ENCODE results near the gene WDR35.

WDR35 gene

DNA sequence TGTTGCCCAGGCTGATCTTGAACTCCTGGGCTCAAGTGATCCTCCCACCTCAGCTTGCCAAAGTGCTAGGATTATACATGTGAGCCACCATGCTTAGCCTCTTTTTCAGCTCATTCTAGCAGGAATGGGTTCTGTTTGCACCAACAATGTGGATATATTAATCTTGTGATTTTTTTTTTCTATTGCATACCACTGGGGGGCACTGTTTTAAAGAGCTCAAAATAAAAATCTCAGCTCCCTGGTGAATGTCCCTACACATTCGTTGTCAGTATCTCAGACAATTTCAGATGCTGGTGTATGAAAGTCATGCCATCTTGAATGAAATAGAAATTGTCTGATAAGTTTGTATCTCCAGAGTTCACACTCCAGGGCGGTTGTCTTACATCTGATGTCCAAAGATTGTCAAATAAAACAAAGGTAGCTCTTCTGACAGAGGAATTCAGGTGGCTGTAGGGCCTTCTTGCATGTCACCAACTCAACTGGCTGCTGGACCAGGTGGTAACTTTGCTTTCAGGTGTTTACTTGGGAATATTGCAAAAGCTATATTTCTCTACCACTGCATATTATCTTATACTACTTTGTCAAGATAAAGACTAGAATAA, 25.7 kb upstream of the WDR35 start:
- Mint-ChIP-seq H3K27me3 (peaks cover 30% of the 10 kb centered on the region), H3K9me3 (no peaks in the 10 kb centered on the region), H3K36me3 (peaks cover 3% of the 10 kb centered on the region), H3K4me1 (peaks cover 5% of the 10 kb centered on the region), H3K27ac (no peak overlapping the region), H3K4me3 (no peak overlapping the region)

DNA sequence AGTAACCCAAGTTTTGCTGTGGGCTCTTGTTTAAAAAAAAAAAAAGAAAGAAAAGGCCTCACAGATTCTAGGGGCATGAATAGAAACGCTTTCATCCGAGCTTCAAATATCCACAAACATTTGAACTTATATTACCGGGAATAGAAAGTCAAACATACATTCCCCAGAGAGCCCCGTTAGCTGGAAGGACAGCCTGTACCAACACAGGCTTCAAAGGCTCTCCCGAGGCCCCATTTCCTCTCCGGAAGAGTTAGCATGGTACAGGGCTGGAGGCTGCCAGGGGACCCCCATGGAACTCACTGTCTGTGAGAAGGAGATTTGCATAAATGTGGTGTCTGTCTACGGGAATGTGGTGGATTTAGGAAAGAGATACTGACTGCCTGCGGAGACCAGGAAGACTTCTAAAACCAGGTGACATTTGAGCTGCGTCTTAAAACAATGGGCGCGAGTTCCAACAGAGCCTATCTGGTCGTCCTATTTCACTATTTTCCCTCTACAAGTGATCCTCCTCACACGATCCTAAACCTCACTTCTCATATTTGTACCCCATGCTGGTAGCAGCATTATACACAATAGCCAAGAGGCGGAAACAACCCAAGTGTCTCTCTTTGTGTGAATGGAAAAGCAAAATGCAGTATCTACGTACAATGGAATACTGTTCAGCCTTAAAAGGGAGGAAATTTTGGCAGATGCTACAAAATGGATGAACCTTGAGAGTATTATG, 23.4 kb upstream of the WDR35 start:
- Mint-ChIP-seq H3K9me3 (no peaks in the 10 kb centered on the region), H3K36me3 (peaks cover 2% of the 10 kb centered on the region), H3K4me3 (peak overlapping the region; percentile 75), H3K27ac (no peak overlapping the region), H3K4me1 (peaks cover 5% of the 10 kb centered on the region), H3K27me3 (peaks cover 35% of the 10 kb centered on the region)

DNA sequence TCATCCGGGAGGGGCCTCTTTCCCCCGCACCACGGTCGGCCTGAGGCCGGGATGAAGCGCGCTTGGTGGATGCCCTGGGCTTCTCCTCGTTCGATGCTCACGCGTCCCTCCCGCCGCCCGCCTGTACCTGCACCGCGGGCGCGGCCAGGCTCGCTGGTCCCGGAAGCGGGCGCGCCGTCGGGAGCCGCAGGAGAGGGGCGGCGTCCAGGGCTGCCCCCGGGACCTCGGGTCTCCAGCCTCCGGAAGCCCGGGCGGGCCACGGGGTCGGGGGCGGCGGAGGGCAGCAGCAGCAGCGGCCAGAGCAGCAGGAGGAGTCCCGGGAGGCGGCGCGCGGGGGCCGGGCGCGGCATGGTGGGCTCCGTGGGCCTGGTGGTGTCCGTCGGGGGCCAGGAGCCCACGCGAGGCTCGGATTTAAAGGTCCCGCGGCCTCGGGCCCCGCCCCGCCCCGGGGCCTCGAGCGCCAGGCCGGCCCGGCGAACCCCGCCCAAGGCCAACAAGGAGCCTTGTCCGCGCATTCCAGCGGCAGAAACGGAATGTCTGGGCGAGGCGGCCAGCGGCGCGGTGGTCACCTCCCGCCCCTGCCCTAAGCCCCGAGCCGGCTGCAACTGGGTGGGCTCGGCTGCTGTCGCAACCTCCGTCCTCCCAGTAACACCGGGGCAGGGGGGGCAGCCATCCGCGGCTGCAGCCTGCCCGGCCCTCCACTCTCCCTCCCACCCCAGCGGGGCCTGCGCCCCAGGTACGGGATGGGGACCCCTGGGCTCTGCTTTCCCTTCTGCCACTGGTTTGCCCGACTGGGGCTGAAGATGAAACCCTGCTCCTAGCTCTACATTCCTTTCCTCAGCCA, 22.6 kb upstream of the WDR35 start, which contains the start of gene MATN3:
MATN3 (minus strand) TSS at position 387 of the 844 bp plus-strand sequence; CDS start at position 350, 37 bp downstream.
- Mint-ChIP-seq H3K4me3 (peak within 1 kb of the TSS; percentile 75), H3K36me3 (peaks cover 2% of the 10 kb centered on the region), H3K4me1 (peaks cover 5% of the 10 kb centered on the region), H3K9me3 (no peaks in the 10 kb centered on the region), H3K27ac (no peak within 1 kb of the TSS), H3K27me3 (peaks cover 37% of the 10 kb centered on the region)

GRCh38 chr2:20012032-20012281, 22.1 kb upstream of the WDR35 start:
- Mint-ChIP-seq H3K27ac (no peak overlapping the region), H3K36me3 (peaks cover 2% of the 10 kb centered on the region), H3K27me3 (peaks cover 38% of the 10 kb centered on the region), H3K4me3 (peak overlapping the region; percentile 62), H3K9me3 (no peaks in the 10 kb centered on the region), H3K4me1 (peaks cover 5% of the 10 kb centered on the region)

- Mint-ChIP-seq H3K4me1 (peaks cover 5% of the 10 kb centered on the region), H3K27ac (no peak overlapping the region), H3K36me3 (peaks cover 2% of the 10 kb centered on the region), H3K9me3 (no peaks in the 10 kb centered on the region), H3K27me3 (peaks cover 38% of the 10 kb centered on the region), H3K4me3 (peak overlapping the region; percentile 62)
Observed at GRCh38 chr2:20011276-20012031, 21.5 kb upstream of the WDR35 start.

DNA sequence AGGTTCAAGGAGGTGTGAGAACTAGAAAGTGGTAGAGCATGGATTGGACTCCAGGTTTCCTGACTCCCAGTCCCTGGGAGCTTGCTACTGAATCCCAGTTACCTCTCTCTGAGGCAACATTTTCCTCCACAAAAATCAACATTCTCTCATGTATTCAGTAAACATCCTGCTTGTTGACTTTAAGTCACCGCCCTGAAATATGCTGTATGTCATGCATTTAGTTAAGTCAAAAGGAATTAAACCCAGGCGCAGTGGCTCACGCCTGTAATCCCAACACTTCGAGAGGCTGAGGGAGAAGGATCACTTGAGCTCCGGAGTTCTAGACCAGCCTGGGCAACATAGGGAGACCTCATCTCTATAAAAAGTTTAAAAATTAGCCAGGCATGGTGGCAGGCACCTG, 18.8 kb upstream of the WDR35 start:
- Mint-ChIP-seq H3K4me3 (no peak overlapping the region), H3K4me1 (peaks cover 5% of the 10 kb centered on the region), H3K27me3 (peaks cover 32% of the 10 kb centered on the region), H3K27ac (no peak overlapping the region), H3K9me3 (no peaks in the 10 kb centered on the region), H3K36me3 (no peaks in the 10 kb centered on the region)

GRCh38 chr2:20005891-20006470, 16.1 kb upstream of the WDR35 start:
- H3K27ac Mint-ChIP-seq: no peak overlapping the region
- H3K36me3 Mint-ChIP-seq: no peaks in the 10 kb centered on the region
- H3K27me3 Mint-ChIP-seq: peaks cover 14% of the 10 kb centered on the region
- H3K4me3 Mint-ChIP-seq: no peak overlapping the region
- no peaks in the 10 kb centered on the region for H3K4me1 Mint-ChIP-seq
- H3K9me3 Mint-ChIP-seq: no peaks in the 10 kb centered on the region

- Mint-ChIP-seq H3K27ac (no peak overlapping the region), H3K4me1 (no peaks in the 10 kb centered on the region), H3K36me3 (no peaks in the 10 kb centered on the region), H3K27me3 (peaks cover 9% of the 10 kb centered on the region), H3K4me3 (no peak overlapping the region), H3K9me3 (no peaks in the 10 kb centered on the region)
Observed at GRCh38 chr2:20005067-20005627, 15.2 kb upstream of the WDR35 start.

DNA sequence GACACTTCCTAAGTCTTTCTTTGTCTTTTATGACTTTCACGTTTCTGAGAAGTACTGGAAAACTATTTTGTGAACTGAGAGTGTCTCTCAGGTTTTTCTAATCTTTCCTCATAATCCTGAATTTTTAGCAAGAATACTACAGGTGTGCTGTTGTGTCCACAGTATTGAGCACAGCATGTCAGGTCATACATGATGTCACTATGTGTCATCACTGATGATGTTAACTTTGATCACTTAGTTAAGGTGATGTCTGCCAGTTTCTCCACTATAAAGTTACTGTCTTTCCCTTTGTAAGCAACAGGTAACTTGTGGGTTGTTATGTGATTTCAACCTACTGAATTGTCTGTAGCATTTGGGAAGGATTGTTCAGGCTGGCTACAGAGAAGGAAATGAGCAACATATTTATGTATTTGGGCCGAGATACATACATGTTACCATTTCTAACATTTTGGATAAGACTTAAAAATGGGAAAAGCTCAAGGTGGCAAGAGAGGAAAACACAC, 11.5 kb upstream of the WDR35 start:
- no peak overlapping the region for H3K4me3 Mint-ChIP-seq
- no peaks in the 10 kb centered on the region for H3K9me3 Mint-ChIP-seq
- H3K27me3 Mint-ChIP-seq: peaks cover 7% of the 10 kb centered on the region
- no peak overlapping the region for H3K27ac Mint-ChIP-seq
- no peaks in the 10 kb centered on the region for H3K36me3 Mint-ChIP-seq
- no peaks in the 10 kb centered on the region for H3K4me1 Mint-ChIP-seq

DNA sequence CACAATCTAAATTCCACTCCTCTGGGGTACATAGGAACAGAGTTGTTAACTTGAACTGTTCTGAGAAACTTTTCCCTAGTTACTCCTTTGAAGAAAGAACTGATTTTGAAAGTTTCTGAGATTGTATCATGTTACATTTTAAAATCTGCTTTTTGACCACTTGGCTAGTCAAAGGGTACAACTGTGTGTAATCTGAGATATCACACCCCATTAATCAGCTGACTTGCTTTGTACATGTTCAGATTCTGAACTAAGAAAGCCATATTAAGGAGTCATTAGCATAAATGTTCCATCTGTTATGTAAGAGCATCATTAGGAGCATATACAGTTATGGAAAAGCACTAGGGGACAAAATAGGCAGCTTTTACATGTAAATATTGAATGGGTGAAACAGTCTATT, 3.8 kb upstream of the WDR35 start:
- Mint-ChIP-seq H3K27ac (no peak overlapping the region), H3K27me3 (peaks cover 14% of the 10 kb centered on the region), H3K9me3 (no peaks in the 10 kb centered on the region), H3K4me1 (peaks cover 18% of the 10 kb centered on the region), H3K36me3 (no peaks in the 10 kb centered on the region), H3K4me3 (no peak overlapping the region)

DNA sequence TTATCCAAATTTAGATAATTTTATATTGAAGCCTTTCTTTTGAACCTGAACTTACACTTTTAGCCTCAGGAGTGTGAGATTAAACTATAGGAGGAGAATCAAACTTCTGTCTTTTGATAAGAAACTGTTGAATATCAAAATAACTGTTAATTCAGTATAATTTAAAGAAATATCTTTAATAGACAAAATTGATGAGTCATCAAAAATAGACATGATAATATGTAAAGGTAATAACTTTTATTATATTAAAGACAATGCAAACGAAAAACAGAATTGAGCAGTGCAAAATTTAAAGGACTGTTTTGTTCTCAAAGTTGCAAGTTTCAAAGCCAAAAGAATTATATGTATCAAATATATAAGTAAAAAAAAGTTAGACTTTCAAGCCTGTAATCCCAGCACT, 2.0 kb upstream of the WDR35 start:
- H3K4me1 Mint-ChIP-seq: peaks cover 24% of the 10 kb centered on the region
- no peak overlapping the region for H3K27ac Mint-ChIP-seq
- H3K27me3 Mint-ChIP-seq: peaks cover 14% of the 10 kb centered on the region
- H3K9me3 Mint-ChIP-seq: no peaks in the 10 kb centered on the region
- H3K36me3 Mint-ChIP-seq: peaks cover 2% of the 10 kb centered on the region
- H3K4me3 Mint-ChIP-seq: no peak overlapping the region

GRCh38 chr2:19990416-19990728, 467 bp upstream of the WDR35 start:
- H3K9me3 Mint-ChIP-seq: no peaks in the 10 kb centered on the region
- peak overlapping the region; percentile 51 for H3K27ac Mint-ChIP-seq
- H3K4me1 Mint-ChIP-seq: peaks cover 28% of the 10 kb centered on the region
- peaks cover 7% of the 10 kb centered on the region for H3K36me3 Mint-ChIP-seq
- H3K4me3 Mint-ChIP-seq: peak overlapping the region; percentile 96
- peaks cover 10% of the 10 kb centered on the region for H3K27me3 Mint-ChIP-seq

- H3K4me3 Mint-ChIP-seq: peak overlapping the region; percentile 96
- H3K27ac Mint-ChIP-seq: peak overlapping the region; percentile 81
- H3K36me3 Mint-ChIP-seq: peaks cover 9% of the 10 kb centered on the region
- H3K4me1 Mint-ChIP-seq: peaks cover 28% of the 10 kb centered on the region
- peaks cover 9% of the 10 kb centered on the region for H3K27me3 Mint-ChIP-seq
- H3K9me3 Mint-ChIP-seq: no peaks in the 10 kb centered on the region
Observed at GRCh38 chr2:19989342-19989666, 601 bp downstream of the WDR35 start.

DNA sequence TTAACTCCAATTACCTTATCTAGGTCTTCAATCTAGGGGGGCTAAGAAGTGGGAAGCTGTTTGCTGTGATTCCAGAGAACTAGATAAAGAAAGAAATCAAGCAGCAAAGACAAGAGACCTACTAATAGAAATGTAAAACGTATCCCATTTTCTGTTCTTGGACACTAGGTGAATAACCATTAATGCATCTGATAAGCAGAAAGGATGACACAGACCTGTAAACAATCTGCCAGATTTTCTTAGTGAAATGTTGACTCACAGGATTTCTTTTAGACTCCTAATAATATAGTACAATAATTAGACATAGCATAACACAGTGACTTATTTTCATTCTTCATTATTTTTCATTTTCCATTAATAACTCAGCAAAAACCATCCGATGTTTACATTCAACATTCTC, 1.3 kb downstream of the WDR35 start:
- H3K9me3 Mint-ChIP-seq: no peaks in the 10 kb centered on the region
- H3K4me3 Mint-ChIP-seq: peak overlapping the region; percentile 96
- H3K27ac Mint-ChIP-seq: no peak overlapping the region
- peaks cover 9% of the 10 kb centered on the region for H3K36me3 Mint-ChIP-seq
- H3K27me3 Mint-ChIP-seq: peaks cover 6% of the 10 kb centered on the region
- H3K4me1 Mint-ChIP-seq: peaks cover 28% of the 10 kb centered on the region

DNA sequence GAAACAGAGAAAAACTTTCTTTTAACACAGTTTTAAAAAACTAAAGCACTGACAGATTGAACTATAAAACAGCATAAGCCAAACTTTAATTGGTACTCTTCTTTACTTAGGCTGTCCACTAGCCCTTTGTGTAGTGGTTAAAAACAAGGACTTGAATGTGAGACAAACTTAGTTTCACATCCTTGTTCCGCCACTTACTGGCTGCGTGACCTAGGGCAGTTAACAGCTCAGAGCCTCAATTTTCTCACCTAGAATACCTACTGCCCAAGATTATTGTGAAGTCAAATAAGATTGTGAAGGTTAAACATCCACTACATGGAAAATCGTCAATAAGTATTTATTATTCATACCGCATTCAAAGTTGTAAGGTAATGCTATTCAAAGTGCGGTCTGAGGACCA, 2.0 kb downstream of the WDR35 start:
- Mint-ChIP-seq H3K27me3 (peaks cover 6% of the 10 kb centered on the region), H3K4me3 (no peak overlapping the region), H3K9me3 (no peaks in the 10 kb centered on the region), H3K27ac (no peak overlapping the region), H3K36me3 (peaks cover 9% of the 10 kb centered on the region), H3K4me1 (peaks cover 28% of the 10 kb centered on the region)
